Tibial nerve (tissue), 4 donors: ENCODE results near the gene AVL9.

Experiments used
- EP300 ChIP-seq, 2 donors: sonication (generic); formaldehyde crosslinking; IDR thresholded peaks; one replicate each; pipeline ENCODE4 v1.6.1; 2017; ENCODE audit warnings: antibody characterized with exemption in 2 of 2, mild to moderate bottlenecking in 1 of 2
- POLR2A ChIP-seq, 2 donors: fragments of 450-650 bp; IDR thresholded peaks; one replicate each; pipeline ENCODE4 v1.6.1; 2017; ENCODE audit warnings: antibody characterized with exemption in 2 of 2, mild to moderate bottlenecking in 2 of 2, moderate library complexity in 2 of 2
- TF ChIP-seq, protein P1 (sequence below), 5 experiments: fragments of 200-600 bp in 3 of 5; fragments of 450-650 bp in 2 of 5; sonication (generic) in 3 of 5; IDR thresholded peaks; one replicate each; pipeline ENCODE4 v1.5.1; 2016 to 2019; ENCODE audit warnings: antibody characterized with exemption in 5 of 5, mild to moderate bottlenecking in 3 of 5, moderate library complexity in 2 of 5

DNA sequence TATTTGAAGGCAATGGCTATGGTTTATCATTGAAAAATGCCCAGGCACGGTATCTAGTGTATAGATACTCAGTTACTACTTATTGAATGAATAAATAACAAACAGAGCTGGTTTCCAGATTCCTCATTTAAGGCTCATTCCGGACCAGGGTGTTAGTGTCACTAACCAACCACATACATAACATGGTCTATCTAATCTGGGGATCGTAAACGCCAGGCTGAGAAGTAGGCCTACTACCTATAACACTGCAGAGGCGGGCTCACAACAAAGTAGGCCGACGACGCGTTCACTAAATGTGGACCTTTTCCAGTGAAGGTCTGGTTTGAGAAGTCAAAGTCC, 5.5 kb upstream of the AVL9 start:
- TF ChIP-seq, protein P1, sequence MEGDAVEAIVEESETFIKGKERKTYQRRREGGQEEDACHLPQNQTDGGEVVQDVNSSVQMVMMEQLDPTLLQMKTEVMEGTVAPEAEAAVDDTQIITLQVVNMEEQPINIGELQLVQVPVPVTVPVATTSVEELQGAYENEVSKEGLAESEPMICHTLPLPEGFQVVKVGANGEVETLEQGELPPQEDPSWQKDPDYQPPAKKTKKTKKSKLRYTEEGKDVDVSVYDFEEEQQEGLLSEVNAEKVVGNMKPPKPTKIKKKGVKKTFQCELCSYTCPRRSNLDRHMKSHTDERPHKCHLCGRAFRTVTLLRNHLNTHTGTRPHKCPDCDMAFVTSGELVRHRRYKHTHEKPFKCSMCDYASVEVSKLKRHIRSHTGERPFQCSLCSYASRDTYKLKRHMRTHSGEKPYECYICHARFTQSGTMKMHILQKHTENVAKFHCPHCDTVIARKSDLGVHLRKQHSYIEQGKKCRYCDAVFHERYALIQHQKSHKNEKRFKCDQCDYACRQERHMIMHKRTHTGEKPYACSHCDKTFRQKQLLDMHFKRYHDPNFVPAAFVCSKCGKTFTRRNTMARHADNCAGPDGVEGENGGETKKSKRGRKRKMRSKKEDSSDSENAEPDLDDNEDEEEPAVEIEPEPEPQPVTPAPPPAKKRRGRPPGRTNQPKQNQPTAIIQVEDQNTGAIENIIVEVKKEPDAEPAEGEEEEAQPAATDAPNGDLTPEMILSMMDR (IDR thresholded peaks at IDR 0.05) = no peak
- TF ChIP-seq POLR2A (IDR thresholded peaks at IDR 0.05) (no peak), EP300 (IDR thresholded peaks at IDR 0.05) (no peak)
